NCI-H128 (cell line): ENCODE data around the gene UQCR11.

ENCODE experiments used
- DNase-seq: peaks from one replicate; lab custom pipeline; 2025; ENCODE audit not compliant: unreplicated experiment; lab: John Stamatoyannopoulos, UW

The UQCR11 gene

GRCh38 chr19:1618157-1619093 is 13.2 kb upstream of the UQCR11 start:
- no peak for DNase-seq

GRCh38 chr19:1616875-1617274 is 11.6 kb upstream of the UQCR11 start:
- no peak for DNase-seq

DNA sequence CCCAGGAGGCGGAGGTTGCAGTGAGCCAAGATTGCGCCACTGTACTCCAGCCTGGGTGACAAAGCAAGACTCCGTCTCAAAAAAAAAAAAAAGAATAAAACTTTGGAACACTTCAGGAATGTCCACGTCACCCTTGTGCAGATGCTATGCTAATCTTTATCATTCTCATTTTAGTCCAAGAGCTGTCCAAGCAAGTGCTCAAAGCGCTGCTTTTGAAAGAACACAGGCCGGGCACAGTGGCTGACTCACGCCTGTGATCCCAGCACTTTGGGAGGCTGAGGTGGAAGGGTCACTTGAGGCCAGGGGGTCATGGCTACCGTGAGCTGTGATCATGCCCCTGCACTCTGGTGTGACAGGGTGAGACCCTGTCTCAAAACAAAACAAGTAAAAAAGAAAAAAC is 11.1 kb upstream of the UQCR11 start:
- DNase-seq: no peak

DNA sequence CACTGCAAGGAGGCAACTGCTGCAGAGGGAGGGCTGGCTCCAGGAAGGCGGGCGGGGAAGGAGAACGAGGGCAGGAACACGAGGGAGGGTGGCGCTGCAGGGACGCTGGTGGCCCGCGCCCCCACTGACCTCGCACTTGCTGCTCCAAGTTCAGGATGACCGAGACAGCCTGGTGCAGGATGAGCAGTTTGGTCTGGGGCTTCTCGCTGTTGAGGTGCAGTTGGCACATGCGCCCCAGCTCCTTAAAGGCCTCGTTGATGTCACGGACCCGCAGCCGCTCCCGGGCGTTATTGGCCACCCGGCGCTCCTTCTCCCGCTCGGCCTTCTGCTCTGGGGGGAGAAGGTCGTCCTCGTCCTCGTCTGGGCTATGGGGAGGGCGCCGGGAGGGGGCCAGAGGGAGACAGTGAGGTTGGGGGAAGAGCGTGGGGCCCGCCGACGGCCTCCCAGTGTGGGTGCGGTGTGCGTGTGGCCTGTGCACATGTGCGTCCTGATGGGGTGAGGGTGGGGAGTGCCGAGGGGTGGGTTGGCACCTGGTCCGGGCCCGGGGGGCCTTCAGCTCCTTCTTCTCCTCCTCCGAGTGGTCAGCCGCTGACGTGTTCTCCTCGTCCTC is 10.0 kb upstream of the UQCR11 start:
- no peak for DNase-seq

GRCh38 chr19:1613808-1614570 is 8.7 kb upstream of the UQCR11 start:
- no peak for DNase-seq

GRCh38 chr19:1613146-1613545 is 7.9 kb upstream of the UQCR11 start:
- DNase-seq: no peak

DNA sequence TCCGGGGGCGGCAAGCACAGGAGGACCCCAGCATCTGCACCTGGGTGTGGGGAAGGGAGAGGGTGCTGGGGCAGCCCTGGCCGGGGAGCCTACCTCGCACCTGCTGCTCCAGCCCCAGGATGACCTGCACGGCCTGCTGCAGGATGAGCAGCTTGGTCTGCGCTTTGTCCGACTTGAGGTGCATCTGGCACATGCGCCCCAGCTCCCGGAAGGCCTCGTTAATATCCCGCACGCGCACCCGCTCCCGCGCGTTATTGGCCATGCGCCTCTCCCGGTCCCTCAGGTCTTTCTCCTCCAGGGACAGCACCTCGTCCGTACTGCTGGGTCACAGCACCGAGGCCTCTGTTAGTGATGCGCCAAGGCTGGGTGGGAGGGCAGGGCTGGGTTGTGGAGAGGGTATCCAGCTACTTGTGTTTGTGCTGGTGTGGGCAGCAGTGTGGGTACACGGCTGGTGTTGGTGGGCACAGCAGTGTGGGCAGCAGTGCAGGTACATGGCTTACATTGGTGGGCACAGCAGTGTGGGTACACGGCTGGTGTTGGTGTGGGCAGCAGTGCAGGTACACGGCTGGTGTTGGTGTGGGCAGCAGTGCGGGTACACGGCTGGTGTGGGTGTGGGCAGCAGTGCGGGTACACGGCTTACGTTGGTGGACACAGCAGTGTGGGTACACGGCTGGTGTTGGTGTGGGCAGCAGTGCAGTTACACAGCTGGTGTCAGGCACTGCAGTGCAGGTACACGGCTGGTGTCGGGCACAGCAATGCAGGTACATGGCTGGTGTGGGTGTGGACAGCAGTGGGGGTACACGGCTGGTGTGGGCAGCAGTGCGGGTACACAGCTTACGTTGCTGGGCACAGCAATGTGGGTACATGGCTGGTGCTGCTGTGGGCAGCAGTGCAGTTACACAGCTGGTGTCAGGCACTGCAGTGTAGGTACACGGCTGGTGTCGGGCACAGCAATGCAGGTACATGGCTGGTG is 7.1 kb upstream of the UQCR11 start:
- DNase-seq: no peak

DNA sequence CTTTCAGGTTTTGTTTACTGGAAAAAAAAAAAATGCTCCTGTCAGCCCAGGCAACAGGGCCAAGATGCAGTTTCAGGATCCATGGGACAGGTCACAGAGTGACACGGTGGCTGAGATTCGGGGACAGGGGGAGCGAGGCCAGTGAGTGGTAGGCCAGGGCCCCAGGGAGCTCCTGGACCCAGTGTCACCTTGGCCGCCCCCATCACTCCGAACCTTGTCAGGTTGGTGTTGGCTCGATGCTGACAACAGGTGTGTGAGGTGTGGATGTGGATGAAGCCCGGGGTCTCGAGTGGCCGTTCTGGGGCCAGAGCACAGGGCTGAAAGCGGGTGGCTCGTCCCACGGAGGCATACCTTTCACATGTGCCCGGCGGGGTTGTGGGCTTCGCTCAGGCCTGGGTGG is 6.1 kb upstream of the UQCR11 start:
- no peak for DNase-seq

- no peak for DNase-seq
Measured at GRCh38 chr19:1610579-1610978, 5.3 kb upstream of the UQCR11 start.

GRCh38 chr19:1609680-1610474 is 4.6 kb upstream of the UQCR11 start:
- no peak for DNase-seq

DNA sequence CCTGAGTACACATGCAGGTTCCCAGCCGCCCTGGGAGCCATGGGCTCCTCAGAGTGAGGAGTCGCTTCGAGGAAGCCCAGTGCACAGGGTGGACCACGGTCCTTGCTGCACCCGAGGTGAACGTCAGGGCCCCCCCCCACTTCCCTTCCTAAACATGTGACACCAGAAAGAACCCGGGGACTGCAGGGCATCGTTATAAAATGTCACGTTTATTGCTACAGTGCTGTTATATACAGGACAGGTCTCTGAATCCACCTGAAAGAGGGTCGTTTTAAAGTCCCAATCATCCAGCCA is 3.8 kb upstream of the UQCR11 start:
- DNase-seq: no peak

DNA sequence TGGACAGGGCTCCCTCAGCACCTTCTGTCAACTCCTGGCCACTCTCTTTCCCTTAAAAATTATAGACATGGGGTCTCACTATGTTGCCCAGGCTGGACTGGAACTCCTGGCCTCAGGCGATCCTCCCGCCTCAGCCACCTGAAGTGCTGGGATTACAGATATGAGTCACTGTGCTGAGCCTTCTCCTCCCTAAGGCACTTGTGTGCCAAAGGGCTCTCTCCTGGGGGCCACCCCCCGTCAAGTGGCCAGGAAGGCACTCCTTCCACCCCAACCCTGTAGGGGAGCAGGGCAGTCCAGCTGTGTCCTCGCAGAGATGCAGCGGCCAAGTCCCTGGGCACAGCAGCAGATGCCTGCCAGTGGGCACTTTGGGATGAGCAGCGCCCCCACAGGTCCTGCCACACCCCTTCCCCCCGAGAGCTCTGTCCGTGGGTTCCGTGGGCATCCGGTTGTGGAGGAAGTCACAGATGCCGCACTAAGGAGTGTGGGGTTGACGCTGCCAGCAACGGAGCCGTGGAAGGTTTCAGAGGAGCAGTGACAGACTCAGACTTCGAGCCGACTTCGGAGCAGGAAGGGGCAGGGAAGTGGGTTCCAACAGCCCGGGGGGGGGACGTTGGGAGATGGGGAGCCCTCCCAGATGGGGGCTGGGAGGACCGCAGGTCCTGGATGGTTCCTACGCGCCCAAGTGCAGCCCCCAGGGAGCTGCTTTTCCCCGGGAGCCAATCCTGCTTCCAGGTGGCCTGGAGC is 3.3 kb upstream of the UQCR11 start:
- no peak for DNase-seq

DNA sequence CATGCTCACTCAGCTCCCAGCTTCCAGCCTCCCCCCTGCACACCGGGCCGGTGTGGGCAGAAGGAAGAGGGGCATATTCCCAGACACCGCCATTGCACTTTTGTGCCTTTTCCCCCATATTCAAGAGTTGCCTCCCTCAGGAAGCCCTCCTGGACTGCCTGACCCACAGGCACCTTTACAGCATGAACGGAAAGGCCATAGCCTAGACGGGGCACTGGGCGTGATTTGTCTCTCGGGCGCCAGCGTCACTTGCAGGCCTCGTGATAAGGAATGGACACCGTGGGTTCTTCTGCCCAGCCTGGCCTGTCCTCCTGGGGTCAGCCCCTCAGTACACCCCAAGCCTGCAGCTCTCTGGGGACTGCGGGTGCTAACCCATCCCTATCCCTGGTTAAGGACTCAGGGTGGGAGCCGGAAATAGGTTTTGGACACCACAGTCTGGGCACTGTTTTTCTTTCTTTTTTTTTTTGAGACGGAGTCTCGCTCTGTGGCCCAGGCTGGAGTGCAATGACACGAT is 933 bp upstream of the UQCR11 start:
- no peak for DNase-seq

GRCh38 chr19:1602091-1602707 is 3.1 kb downstream of the UQCR11 start:
- DNase-seq: no peak

- DNase-seq: no peak
Measured at GRCh38 chr19:1601613-1602064, 3.6 kb downstream of the UQCR11 start.

- no peak for DNase-seq
Measured at GRCh38 chr19:1599460-1599846, 5.8 kb downstream of the UQCR11 start.

GRCh38 chr19:1598777-1599459 is 6.3 kb downstream of the UQCR11 start:
- no peak for DNase-seq

GRCh38 chr19:1593501-1593772 is 11.8 kb downstream of the UQCR11 start:
- no peak for DNase-seq
